H9 (cell line): ENCODE results near the gene PTGER3. TPM values are rescaled to one million over a fixed set of nuclear protein-coding genes. Genes with fewer than 3 reads are reported as not detected.

Experiments used
- DNase-seq: peaks from one replicate; pipeline ENCODE4 v3.0.0-alpha.2; 2017
- H2AFZ ChIP-seq: one replicate; pipeline ENCODE4 v1.6.1; 2013; ENCODE audit warnings: mild to moderate bottlenecking, low read length, control low read depth, moderate library complexity
- H2AK5ac ChIP-seq: 2 replicates; pipeline ENCODE4 v1.6.1; 2013; ENCODE audit warnings: low read length, control low read depth, mixed read lengths; ENCODE audit not compliant: insufficient read length
- H2BK120ac ChIP-seq: one replicate; pipeline ENCODE4 v1.6.1; 2013; ENCODE audit warnings: low read depth, mild to moderate bottlenecking, low read length, control low read depth, inconsistent platforms; ENCODE audit not compliant: poor library complexity, severe bottlenecking
- H2BK12ac ChIP-seq: 2 replicates; pipeline ENCODE4 v1.6.1; 2013; ENCODE audit warnings: low read length, control low read depth, mixed read lengths, low read depth; ENCODE audit not compliant: insufficient read length
- H2BK15ac ChIP-seq: 2 replicates; pipeline ENCODE4 v1.6.1; 2013; ENCODE audit warnings: low read depth, low read length, control low read depth
- H2BK20ac ChIP-seq: one replicate; pipeline ENCODE4 v1.6.1; 2013; ENCODE audit warnings: low read depth, mild to moderate bottlenecking, low read length, control low read depth, inconsistent platforms; ENCODE audit not compliant: poor library complexity, severe bottlenecking
- H2BK5ac ChIP-seq: 2 replicates; pipeline ENCODE4 v1.6.1; 2013; ENCODE audit warnings: low read length, control low read depth, mixed read lengths; ENCODE audit not compliant: insufficient read length
- H3K14ac ChIP-seq: 2 replicates; pipeline ENCODE4 v1.6.1; 2013; ENCODE audit warnings: low read length, control low read depth; ENCODE audit not compliant: insufficient read depth
- H3K18ac ChIP-seq: 2 replicates; pipeline ENCODE4 v1.6.1; 2013; ENCODE audit warnings: low read depth, mild to moderate bottlenecking, mixed read lengths, low read length, control low read depth; ENCODE audit not compliant: insufficient read length
- H3K23ac ChIP-seq: 2 replicates; pipeline ENCODE4 v1.6.1; 2013; ENCODE audit warnings: low read length, control low read depth, mixed read lengths, low read depth; ENCODE audit not compliant: insufficient read length
- H3K23me2 ChIP-seq: 2 replicates; pipeline ENCODE4 v1.6.1; 2013; ENCODE audit warnings: low read depth, mild to moderate bottlenecking, mixed read lengths, low read length, control low read depth; ENCODE audit not compliant: insufficient read length, poor library complexity, severe bottlenecking
- H3K27ac ChIP-seq: 2 replicates; pipeline ENCODE4 v1.5.1; 2013; ENCODE audit warnings: low read length, control low read depth, mixed read lengths, low read depth; ENCODE audit not compliant: insufficient read length
- H3K27me3 ChIP-seq: 2 replicates; pipeline ENCODE4 v1.6.1; 2013; ENCODE audit warnings: low read length, control low read depth, inconsistent platforms; ENCODE audit not compliant: insufficient read depth
- H3K4ac ChIP-seq: 2 replicates; pipeline ENCODE4 v1.6.1; 2013; ENCODE audit warnings: low read depth, mild to moderate bottlenecking, control low read depth, inconsistent platforms, low read length, moderate library complexity
- H3K4me1 ChIP-seq: 2 replicates; pipeline ENCODE4 v1.6.1; 2013; ENCODE audit warnings: low read length, control low read depth, inconsistent platforms; ENCODE audit not compliant: insufficient read depth
- H3K4me2 ChIP-seq: 2 replicates; pipeline ENCODE4 v1.6.1; 2013; ENCODE audit warnings: low read length, control low read depth, mixed read lengths; ENCODE audit not compliant: insufficient read length, insufficient read depth
- H3K56ac ChIP-seq: 2 replicates; pipeline ENCODE4 v1.6.1; 2013; ENCODE audit warnings: low read depth, mild to moderate bottlenecking, mixed read lengths, low read length, control low read depth; ENCODE audit not compliant: insufficient read length
- H3K79me1 ChIP-seq: 2 replicates; pipeline ENCODE4 v1.6.1; 2013; ENCODE audit warnings: low read depth, mild to moderate bottlenecking, moderate library complexity, low read length, control low read depth, inconsistent platforms; ENCODE audit not compliant: insufficient read depth, poor library complexity, severe bottlenecking
- H3K79me2 ChIP-seq: 2 replicates; pipeline ENCODE4 v1.6.1; 2013; ENCODE audit warnings: low read length, control low read depth, inconsistent platforms; ENCODE audit not compliant: insufficient read depth
- H3K9ac ChIP-seq: 2 replicates; pipeline ENCODE4 v1.6.1; 2013; ENCODE audit warnings: low read length, control low read depth, mixed read lengths; ENCODE audit not compliant: insufficient read length; ENCODE audit errors: extremely low read depth
- H3K9me3 ChIP-seq: one replicate; pipeline ENCODE4 v1.6.1; 2013; ENCODE audit warnings: low read depth, low read length, inconsistent platforms; ENCODE audit not compliant: control insufficient read depth
- H3T11ph ChIP-seq: one replicate; pipeline ENCODE4 v1.6.1; 2013; ENCODE audit warnings: mild to moderate bottlenecking, low read length, control low read depth, inconsistent platforms
- H4K20me1 ChIP-seq: one replicate; pipeline ENCODE4 v1.6.1; 2013; ENCODE audit not compliant: control insufficient read depth, insufficient read length, insufficient read depth
- H4K5ac ChIP-seq: 2 replicates; pipeline ENCODE4 v1.6.1; 2013; ENCODE audit warnings: low read depth, mild to moderate bottlenecking, mixed read lengths, low read length, control low read depth; ENCODE audit not compliant: insufficient read length
- H4K8ac ChIP-seq: replicated peaks from 2 replicates; pipeline ENCODE4 v1.6.1; 2013; ENCODE audit warnings: low read length, control low read depth, mixed read lengths, low read depth; ENCODE audit not compliant: insufficient read length
- H4K91ac ChIP-seq: 2 replicates; pipeline ENCODE4 v1.6.1; 2013; ENCODE audit warnings: low read depth, mild to moderate bottlenecking, moderate library complexity, mixed read lengths, low read length, control low read depth; ENCODE audit not compliant: insufficient read length
- H3K27ac Mint-ChIP-seq, 3 experiments: 2 replicates in 2 of 3; 3 replicates in 1 of 3; pipeline ENCODE4 v1.8.0; 2020 to 2021; ENCODE audit warnings: mixed read lengths in 3 of 3, mild to moderate bottlenecking in 1 of 3, moderate library complexity in 1 of 3
- H3K27me3 Mint-ChIP-seq: 2 replicates; pipeline ENCODE4 v1.8.0; 2021; ENCODE audit warnings: low read depth, mild to moderate bottlenecking, moderate library complexity, mixed read lengths
- H3K36me3 Mint-ChIP-seq, 3 experiments: 2 replicates in 2 of 3; 3 replicates in 1 of 3; pipeline ENCODE4 v1.8.0; 2020 to 2021; ENCODE audit warnings: low read depth in 3 of 3, mixed read lengths in 3 of 3; ENCODE audit not compliant: insufficient read depth in 1 of 3
- H3K4me1 Mint-ChIP-seq, 2 experiments: 2 replicates each; pipeline ENCODE4 v1.8.0; 2020; ENCODE audit warnings: mixed read lengths in 2 of 2
- H3K4me3 Mint-ChIP-seq, 2 experiments: 2 replicates in 1 of 2; 3 replicates in 1 of 2; pipeline ENCODE4 v1.8.0; 2020 to 2021; ENCODE audit warnings: mild to moderate bottlenecking in 2 of 2, mixed read lengths in 2 of 2, moderate library complexity in 1 of 2
- H3K9me3 Mint-ChIP-seq, 2 experiments: 2 replicates in 1 of 2; 3 replicates in 1 of 2; pipeline ENCODE4 v1.8.0; 2020; ENCODE audit warnings: mild to moderate bottlenecking in 2 of 2, mixed read lengths in 2 of 2, moderate library complexity in 1 of 2
- total RNA-seq: library from RNA; stranded (reverse); gene quantifications from 2 replicates; pipeline ENCODE4 v1.2.1, GENCODE V29; 2021
- TF ChIP-seq, protein P1 (sequence below): fragments of 200-600 bp; sonication (generic); conservative IDR thresholded peaks from 3 replicates; pipeline ENCODE4 v1.8.0; 2021; ENCODE audit warnings: antibody characterized with exemption, mild to moderate bottlenecking

PTGER3 gene
- total RNA-seq, 1 experiment from 2014 or later: 0.26 TPM

- Histone ChIP-seq H4K5ac (no peak overlapping the region), H3K79me2 (no peaks in the 10 kb centered on the region), H4K20me1 (no peaks in the 10 kb centered on the region), H3K27me3 (no peaks in the 10 kb centered on the region), H3K23me2 (no peaks in the 10 kb centered on the region), H2BK12ac (no peak overlapping the region), H3T11ph (no peak overlapping the region), H3K4ac (no peak overlapping the region), H3K4me2 (no peak overlapping the region), H2AK5ac (no peak overlapping the region), H2BK15ac (no peak overlapping the region), H3K79me1 (no peaks in the 10 kb centered on the region), H2AFZ (no peak overlapping the region), H3K23ac (no peak overlapping the region), H3K18ac (no peak overlapping the region), H3K27ac (no peak overlapping the region), H2BK5ac (no peak overlapping the region), H4K8ac (no peak overlapping the region), H3K9ac (no peak overlapping the region), H2BK120ac (no peak overlapping the region), H3K56ac (no peak overlapping the region), H2BK20ac (no peak overlapping the region), H4K91ac (no peak overlapping the region), H3K4me1 (no peaks in the 10 kb centered on the region), H3K14ac (no peak overlapping the region), H3K9me3 (no peaks in the 10 kb centered on the region)
- TF ChIP-seq, protein P1, sequence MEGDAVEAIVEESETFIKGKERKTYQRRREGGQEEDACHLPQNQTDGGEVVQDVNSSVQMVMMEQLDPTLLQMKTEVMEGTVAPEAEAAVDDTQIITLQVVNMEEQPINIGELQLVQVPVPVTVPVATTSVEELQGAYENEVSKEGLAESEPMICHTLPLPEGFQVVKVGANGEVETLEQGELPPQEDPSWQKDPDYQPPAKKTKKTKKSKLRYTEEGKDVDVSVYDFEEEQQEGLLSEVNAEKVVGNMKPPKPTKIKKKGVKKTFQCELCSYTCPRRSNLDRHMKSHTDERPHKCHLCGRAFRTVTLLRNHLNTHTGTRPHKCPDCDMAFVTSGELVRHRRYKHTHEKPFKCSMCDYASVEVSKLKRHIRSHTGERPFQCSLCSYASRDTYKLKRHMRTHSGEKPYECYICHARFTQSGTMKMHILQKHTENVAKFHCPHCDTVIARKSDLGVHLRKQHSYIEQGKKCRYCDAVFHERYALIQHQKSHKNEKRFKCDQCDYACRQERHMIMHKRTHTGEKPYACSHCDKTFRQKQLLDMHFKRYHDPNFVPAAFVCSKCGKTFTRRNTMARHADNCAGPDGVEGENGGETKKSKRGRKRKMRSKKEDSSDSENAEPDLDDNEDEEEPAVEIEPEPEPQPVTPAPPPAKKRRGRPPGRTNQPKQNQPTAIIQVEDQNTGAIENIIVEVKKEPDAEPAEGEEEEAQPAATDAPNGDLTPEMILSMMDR: no peak
- no peak for DNase-seq
- no peaks in the 10 kb centered on the region for H3K4me1 Mint-ChIP-seq
- no peaks in the 10 kb centered on the region for H3K9me3 Mint-ChIP-seq
- no peaks in the 10 kb centered on the region for H3K27me3 Mint-ChIP-seq
- H3K27ac Mint-ChIP-seq: no peak overlapping the region
- H3K4me3 Mint-ChIP-seq: no peak overlapping the region
- H3K36me3 Mint-ChIP-seq: no peaks in the 10 kb centered on the region
Measured at GRCh38 chr1:71031426-71031825, 16.2 kb downstream of the PTGER3 start.
